Endodermal cell (in vitro differentiated cells): Measurements from ENCODE around the gene SLC29A2. TPM values are rescaled to one million over a fixed set of nuclear protein-coding genes. Genes with fewer than 3 reads are reported as not detected.
A peak's percentile ranks its signal among the peaks of the same experiment; 100 is the strongest.

ENCODE experiments used
- DNase-seq: peaks from one replicate; pipeline ENCODE4 v3.0.0-alpha.2; 2017
- H3K27ac ChIP-seq: 2 replicates; pipeline ENCODE4 v1.5.1; 2013; ENCODE audit warnings: mild to moderate bottlenecking, low read depth, low read length, moderate library complexity
- H3K27me3 ChIP-seq: 2 replicates; pipeline ENCODE4 v1.6.1; 2013; ENCODE audit warnings: mild to moderate bottlenecking, low read length, moderate library complexity; ENCODE audit not compliant: insufficient read depth, control insufficient read depth, poor library complexity, severe bottlenecking
- H3K36me3 ChIP-seq: 2 replicates; pipeline ENCODE4 v1.7.0; 2013; ENCODE audit warnings: mild to moderate bottlenecking, low read length, moderate library complexity; ENCODE audit not compliant: control insufficient read depth, insufficient read depth
- H3K4me1 ChIP-seq: one replicate; pipeline ENCODE4 v1.7.0; 2013; ENCODE audit warnings: low read length; ENCODE audit not compliant: control insufficient read depth, insufficient read depth
- H3K4me3 ChIP-seq: 2 replicates; pipeline ENCODE4 v1.5.1; 2013; ENCODE audit warnings: mild to moderate bottlenecking, low read length, moderate library complexity
- H3K9ac ChIP-seq: 2 replicates; pipeline ENCODE4 v1.6.1; 2013; ENCODE audit warnings: mild to moderate bottlenecking, low read length, moderate library complexity; ENCODE audit not compliant: poor library complexity, severe bottlenecking; ENCODE audit errors: extremely low read depth
- H3K9me3 ChIP-seq: 2 replicates; pipeline ENCODE4 v1.6.1; 2013; ENCODE audit warnings: mild to moderate bottlenecking, low read length, moderate library complexity; ENCODE audit not compliant: control insufficient read depth
- H3K27ac Mint-ChIP-seq: 2 replicates; pipeline ENCODE4 v1.8.0; 2020; ENCODE audit warnings: mixed read lengths
- H3K27me3 Mint-ChIP-seq: 2 replicates; pipeline ENCODE4 v1.8.0; 2021; ENCODE audit warnings: mild to moderate bottlenecking, mixed read lengths; ENCODE audit not compliant: insufficient read depth
- H3K36me3 Mint-ChIP-seq: 2 replicates; pipeline ENCODE4 v1.8.0; 2020; ENCODE audit warnings: low read depth, mixed read lengths
- H3K4me1 Mint-ChIP-seq: 2 replicates; pipeline ENCODE4 v1.8.0; 2020; ENCODE audit warnings: mixed read lengths
- H3K4me3 Mint-ChIP-seq: 2 replicates; pipeline ENCODE4 v1.8.0; 2020; ENCODE audit warnings: mild to moderate bottlenecking, moderate library complexity, mixed read lengths
- H3K9me3 Mint-ChIP-seq: 2 replicates; pipeline ENCODE4 v1.8.0; 2020; ENCODE audit warnings: mild to moderate bottlenecking, mixed read lengths
- WGBS, 2 experiments: methylation state at CpG; one replicate each; pipeline versions ENCODE4 v1.1.5 to v1.1.7; 2013; ENCODE audit warnings: missing lambda C conversion rate in 2 of 2, mixed read lengths in 1 of 2; ENCODE audit not compliant: insufficient coverage in 1 of 2, insufficient read length in 1 of 2; 5-methylcytosine and 5-hydroxymethylcytosine counted together
- total RNA-seq, 2 donors: library from RNA; stranded (reverse); fragmentation: NEBNext Ultra II Directional in 1 of 2; extraction: Animal tissue kit (Norgen Biotek cat#: 25700) in 1 of 2; gene quantifications; 2 replicates in 1 of 2; 3 replicates in 1 of 2; pipeline ENCODE4 v1.2.1, GENCODE V29; 2021
- TF ChIP-seq, protein P1 (sequence below): fragments of 200-600 bp; sonication (generic); conservative IDR thresholded peaks from 2 replicates; pipeline ENCODE4 v1.5.0; 2021; ENCODE audit warnings: antibody characterized with exemption, mild to moderate bottlenecking

The SLC29A2 gene
- total RNA-seq, 2 donors from 2014 or later: 30.8 to 32.4 TPM

- Histone ChIP-seq H3K4me3 (no peak overlapping the region), H3K9me3 (no peaks in the 10 kb centered on the region), H3K4me1 (no peaks in the 10 kb centered on the region), H3K27me3 (no peaks in the 10 kb centered on the region), H3K27ac (no peak overlapping the region), H3K36me3 (peaks cover 40% of the 10 kb centered on the region), H3K9ac (no peak overlapping the region)
- no peak for DNase-seq
- peaks cover 42% of the 10 kb centered on the region for H3K36me3 Mint-ChIP-seq
- no peak overlapping the region for H3K27ac Mint-ChIP-seq
- H3K4me3 Mint-ChIP-seq: no peak overlapping the region
- H3K9me3 Mint-ChIP-seq: no peaks in the 10 kb centered on the region
- H3K4me1 Mint-ChIP-seq: no peaks in the 10 kb centered on the region
- no peaks in the 10 kb centered on the region for H3K27me3 Mint-ChIP-seq
- TF ChIP-seq, protein P1, sequence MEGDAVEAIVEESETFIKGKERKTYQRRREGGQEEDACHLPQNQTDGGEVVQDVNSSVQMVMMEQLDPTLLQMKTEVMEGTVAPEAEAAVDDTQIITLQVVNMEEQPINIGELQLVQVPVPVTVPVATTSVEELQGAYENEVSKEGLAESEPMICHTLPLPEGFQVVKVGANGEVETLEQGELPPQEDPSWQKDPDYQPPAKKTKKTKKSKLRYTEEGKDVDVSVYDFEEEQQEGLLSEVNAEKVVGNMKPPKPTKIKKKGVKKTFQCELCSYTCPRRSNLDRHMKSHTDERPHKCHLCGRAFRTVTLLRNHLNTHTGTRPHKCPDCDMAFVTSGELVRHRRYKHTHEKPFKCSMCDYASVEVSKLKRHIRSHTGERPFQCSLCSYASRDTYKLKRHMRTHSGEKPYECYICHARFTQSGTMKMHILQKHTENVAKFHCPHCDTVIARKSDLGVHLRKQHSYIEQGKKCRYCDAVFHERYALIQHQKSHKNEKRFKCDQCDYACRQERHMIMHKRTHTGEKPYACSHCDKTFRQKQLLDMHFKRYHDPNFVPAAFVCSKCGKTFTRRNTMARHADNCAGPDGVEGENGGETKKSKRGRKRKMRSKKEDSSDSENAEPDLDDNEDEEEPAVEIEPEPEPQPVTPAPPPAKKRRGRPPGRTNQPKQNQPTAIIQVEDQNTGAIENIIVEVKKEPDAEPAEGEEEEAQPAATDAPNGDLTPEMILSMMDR: no peak
- WGBS, 2 experiments: 81 to 92% methylated on average over 6 to 9 of the region's 9 CpGs
Observed at GRCh38 chr11:66362481-66363147, 8.9 kb downstream of the SLC29A2 start.

- Histone ChIP-seq H3K27ac (peak overlapping the region; percentile 68), H3K36me3 (peaks cover 29% of the 10 kb centered on the region), H3K9me3 (no peaks in the 10 kb centered on the region), H3K4me1 (no peaks in the 10 kb centered on the region), H3K4me3 (no peak overlapping the region), H3K9ac (no peak overlapping the region), H3K27me3 (no peaks in the 10 kb centered on the region)
- Mint-ChIP-seq H3K4me3 (no peak overlapping the region), H3K27me3 (no peaks in the 10 kb centered on the region), H3K4me1 (no peaks in the 10 kb centered on the region), H3K36me3 (peaks cover 34% of the 10 kb centered on the region), H3K27ac (peak overlapping the region; percentile 13), H3K9me3 (no peaks in the 10 kb centered on the region)
- DNase-seq: no peak
- TF ChIP-seq, protein P1: no peak
- WGBS, 2 experiments: 91 to 93% methylated on average over 5 to 6 of the region's 6 CpGs
Observed at GRCh38 chr11:66361502-66361941, 10.0 kb downstream of the SLC29A2 start.

- TF ChIP-seq, protein P1: no peak
- Histone ChIP-seq H3K4me1 (no peaks in the 10 kb centered on the region), H3K27me3 (no peaks in the 10 kb centered on the region), H3K9ac (no peak overlapping the region), H3K4me3 (no peak overlapping the region), H3K36me3 (peaks cover 23% of the 10 kb centered on the region), H3K27ac (no peak overlapping the region), H3K9me3 (no peaks in the 10 kb centered on the region)
- no peaks in the 10 kb centered on the region for H3K4me1 Mint-ChIP-seq
- no peaks in the 10 kb centered on the region for H3K9me3 Mint-ChIP-seq
- no peaks in the 10 kb centered on the region for H3K27me3 Mint-ChIP-seq
- peaks cover 29% of the 10 kb centered on the region for H3K36me3 Mint-ChIP-seq
- H3K4me3 Mint-ChIP-seq: no peak overlapping the region
- WGBS, 2 experiments: 84 to 95% methylated on average over 5 to 15 of the region's 15 CpGs
- DNase-seq: no peak
- H3K27ac Mint-ChIP-seq: no peak overlapping the region
Observed at GRCh38 chr11:66360406-66361073, 11.0 kb downstream of the SLC29A2 start.
